HCT116 (cell line): Measurements from ENCODE around the gene TMEM54. TPM values are rescaled to one million over a fixed set of nuclear protein-coding genes. Genes with fewer than 3 reads are reported as not detected.

Experiments
- ATAC-seq: fragments of 200-7000 bp; cut with Tn5 transposase; 2 replicates; pipeline ENCODE4 v1.9.1; 2020; ENCODE audit warnings: mild to moderate bottlenecking, moderate library complexity
- BruUV-seq: library from RNA; stranded (reverse); fragments of 400-500 nt; replicated peaks from 2 replicates; lab custom pipeline; 2021; lab: Mats Ljungman, UMichigan
- CTCF ChIA-PET: fragments of 300-600 bp; sonication (Branson Sonifier 250); formaldehyde crosslinking; loops from one replicate; lab custom pipeline; 2021; ENCODE audit warnings: antibody characterized with exemption; lab: Charles Lee
- POLR2A ChIA-PET: fragments of 300-600, 350-600 bp; sonication (Branson Sonifier 250); formaldehyde crosslinking; loops from one replicate; lab custom pipeline; 2021; ENCODE audit warnings: antibody characterized with exemption; lab: Charles Lee
- RAD21 ChIA-PET, 2 experiments: fragments of 300-600 bp; sonication (Branson Sonifier 250); formaldehyde crosslinking; loops; one replicate each; lab custom pipeline; 2023; ENCODE audit warnings: low total read pairs in 2 of 2; ENCODE audit not compliant: uncharacterized antibody in 2 of 2, unreplicated experiment in 2 of 2, low non-redundant PET in 1 of 2; lab: Charles Lee
- DNase-seq: peaks from one replicate; pipeline ENCODE4 v3.0.0-alpha.2; 2010; ENCODE audit warnings: low read depth, low spot score
- H2AFZ ChIP-seq: fragments of 200-600 bp; shearing (Covaris generic), sonication (generic); 2 replicates; pipeline ENCODE4 v1.6.1; 2017; ENCODE audit warnings: low read depth, mixed run types, mixed read lengths, antibody characterized with exemption, low read length; ENCODE audit not compliant: poor library complexity, severe bottlenecking
- H3K27ac ChIP-seq: 2 replicates; pipeline ENCODE4 v1.5.1; 2012; ENCODE audit warnings: low read depth, low read length
- H3K27me3 ChIP-seq: fragments of 200-600 bp; sonication (generic); 2 replicates; pipeline ENCODE4 v1.6.1; 2016; ENCODE audit warnings: mixed run types, low read length, mixed read lengths; ENCODE audit not compliant: insufficient read depth
- H3K36me3 ChIP-seq, 2 experiments: fragments of 200-500 bp in 1 of 2; fragments of 200-600 bp in 1 of 2; sonication (Bioruptor generic) in 1 of 2; sonication (generic) in 1 of 2; 2 replicates each; pipeline versions ENCODE4 v1.5.1 to v1.6.1; 2014 to 2016; ENCODE audit warnings: low read length in 2 of 2, inconsistent platforms in 1 of 2, mixed read lengths in 1 of 2, mixed run types in 1 of 2; ENCODE audit not compliant: insufficient read depth in 2 of 2, control insufficient read depth in 1 of 2
- H3K4me1 ChIP-seq, 2 experiments: fragments of 200-600 bp in 1 of 2; sonication (generic) in 1 of 2; 2 replicates each; pipeline versions ENCODE4 v1.5.1 to v1.6.1; 2012 to 2017; ENCODE audit warnings: low read length in 2 of 2, inconsistent platforms in 1 of 2, mild to moderate bottlenecking in 1 of 2, mixed read lengths in 1 of 2, mixed run types in 1 of 2, moderate library complexity in 1 of 2; ENCODE audit not compliant: insufficient read depth in 2 of 2, control insufficient read depth in 1 of 2
- H3K4me2 ChIP-seq: fragments of 200-600 bp; sonication (generic); 2 replicates; pipeline ENCODE4 v1.6.1; 2017; ENCODE audit warnings: mixed run types, low read length, mixed read lengths
- H3K4me3 ChIP-seq, 2 experiments: fragments of 200-600 bp in 1 of 2; sonication (generic) in 1 of 2; replicated peaks in 1 of 2; 2 replicates each; pipeline ENCODE4 v1.5.1; 2011 to 2016; ENCODE audit warnings: low read length in 2 of 2, control low read depth in 1 of 2, low read depth in 1 of 2, mild to moderate bottlenecking in 1 of 2, mixed read lengths in 1 of 2, mixed run types in 1 of 2
- H3K79me2 ChIP-seq: fragments of 200-600 bp; sonication (generic); 2 replicates; pipeline ENCODE4 v1.6.1; 2017; ENCODE audit warnings: mild to moderate bottlenecking, mixed run types, low read length, moderate library complexity, mixed read lengths; ENCODE audit not compliant: insufficient read depth
- H3K9ac ChIP-seq: fragments of 200-600 bp; sonication (generic); 2 replicates; pipeline ENCODE4 v1.6.1; 2016; ENCODE audit warnings: low read length, mixed read lengths
- H3K9me2 ChIP-seq: fragments of 200-600 bp; sonication (generic), shearing (Covaris generic); 2 replicates; pipeline ENCODE4 v1.6.1; 2017; ENCODE audit warnings: mixed run types, mild to moderate bottlenecking, moderate library complexity; ENCODE audit not compliant: insufficient read depth
- H3K9me3 ChIP-seq, 2 experiments: fragments of 200-500 bp in 1 of 2; fragments of 200-600 bp in 1 of 2; sonication (Bioruptor generic) in 1 of 2; sonication (generic) in 1 of 2; 2 replicates each; pipeline ENCODE4 v1.6.1; 2014 to 2017; ENCODE audit warnings: low read length in 2 of 2, mixed read lengths in 2 of 2, inconsistent platforms in 1 of 2, low read depth in 1 of 2, mild to moderate bottlenecking in 1 of 2, mixed run types in 1 of 2, moderate library complexity in 1 of 2; ENCODE audit not compliant: control insufficient read depth in 1 of 2, insufficient read depth in 1 of 2
- H4K20me1 ChIP-seq: fragments of 200-600 bp; sonication (generic), shearing (Covaris generic); 2 replicates; pipeline ENCODE4 v1.6.1; 2017; ENCODE audit warnings: mixed run types, mild to moderate bottlenecking, moderate library complexity; ENCODE audit not compliant: insufficient read depth
- EGR1 ChIP-seq: IDR thresholded peaks from 2 replicates; pipeline ENCODE4 v1.6.1; 2012; ENCODE audit warnings: low read depth
- EZH2 ChIP-seq: fragments of 200-600 bp; sonication (generic); IDR thresholded peaks from 2 replicates; pipeline ENCODE4 v1.6.1; 2017; ENCODE audit warnings: antibody characterized with exemption, mixed run types
- EZH2phosphoT487 ChIP-seq: fragments of 200-600 bp; IDR thresholded peaks from 2 replicates; pipeline ENCODE4 v1.6.1; 2018; ENCODE audit warnings: antibody characterized with exemption, borderline replicate concordance
- POLR2A ChIP-seq: IDR thresholded peaks from 2 replicates; pipeline ENCODE4 v1.7.0; 2011; ENCODE audit warnings: borderline replicate concordance; ENCODE audit not compliant: insufficient read depth, insufficient read length; ENCODE audit errors: extremely low read depth
- POLR2AphosphoS5 ChIP-seq: IDR thresholded peaks from 2 replicates; pipeline ENCODE4 v1.6.1; 2011; ENCODE audit warnings: mild to moderate bottlenecking, low read depth, low read length, moderate library complexity
- RAD21 ChIP-seq: IDR thresholded peaks from 2 replicates; pipeline ENCODE4 v1.6.1; 2012; ENCODE audit warnings: low read depth, mild to moderate bottlenecking
- SRF ChIP-seq: IDR thresholded peaks from 2 replicates; pipeline ENCODE4 v1.6.1; 2012; ENCODE audit warnings: low read depth
- ZNF274 ChIP-seq: fragments of 200-500 bp; sonication (Bioruptor generic); IDR thresholded peaks from 2 replicates; pipeline ENCODE4 v1.6.1; 2014; ENCODE audit warnings: mild to moderate bottlenecking, low read depth, low read length, inconsistent platforms
- intact Hi-C: fragments of 100-400 bp; cut with micrococcal nuclease; formaldehyde crosslinking; loops from 2 replicates; pipeline ENCODE4 v1.10.0; 2022
- total RNA-seq: library from RNA; stranded (reverse); gene quantifications from one replicate; pipeline ENCODE4 v1.2.1, GENCODE V29; 2021; ENCODE audit not compliant: unreplicated experiment
- TF ChIP-seq, protein P1 (sequence below): IDR thresholded peaks from 2 replicates; pipeline ENCODE4 v1.6.1; 2012; ENCODE audit warnings: low read depth
- TF ChIP-seq, protein P2 (sequence below), 3 experiments: fragments of 200-600 bp in 1 of 3; sonication (generic) in 1 of 3; IDR thresholded peaks in 2 of 3; conservative IDR thresholded peaks in 1 of 3; 2 replicates each; pipeline ENCODE4 v1.5.1; 2012 to 2017; ENCODE audit warnings: low read depth in 2 of 3, low read length in 2 of 3, antibody characterized with exemption in 1 of 3, borderline replicate concordance in 1 of 3, control low read depth in 1 of 3, mild to moderate bottlenecking in 1 of 3, mixed read lengths in 1 of 3, mixed run types in 1 of 3, moderate library complexity in 1 of 3; ENCODE audit not compliant: insufficient read depth in 1 of 3
- TF ChIP-seq, protein P3 (sequence below): IDR thresholded peaks from 2 replicates; pipeline ENCODE4 v1.6.1; 2012

The TMEM54 gene
- total RNA-seq, 1 experiment from 2014 or later: 121 TPM

DNA sequence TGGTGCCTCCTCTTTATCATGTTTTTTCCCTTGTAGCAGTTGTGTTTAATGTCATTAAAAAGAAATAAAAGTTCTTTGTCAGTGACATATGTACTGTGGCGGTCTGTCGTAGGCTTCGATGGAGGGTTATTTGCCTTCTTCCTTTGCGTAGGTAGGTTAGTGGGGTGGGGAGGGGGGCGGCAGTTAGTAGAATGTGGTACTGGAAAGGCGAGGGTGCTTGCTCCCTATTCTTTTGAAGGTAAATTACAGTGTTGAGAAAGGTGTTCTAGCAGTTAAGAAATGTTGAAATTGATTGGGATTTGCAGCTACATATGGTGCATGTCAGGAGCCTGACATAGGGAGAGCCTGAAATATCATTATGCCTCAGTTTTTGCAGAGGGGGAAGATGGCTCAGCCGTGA is 42.4 kb downstream of the TMEM54 start:
- intact Hi-C loops: no loop called here
- CTCF ChIA-PET: no interaction called here

More for the DNA sequence above, 42.4 kb downstream of the TMEM54 start:
- Histone ChIP-seq H3K4me2 (no peak overlapping the region), H3K27me3 (no peaks in the 10 kb centered on the region), H3K9me3 (no peaks in the 10 kb centered on the region), H4K20me1 (no peaks in the 10 kb centered on the region; the same call in 1 of the 2 replicates), H3K4me3 (no peak overlapping the region), H3K27ac (no peak overlapping the region), H3K79me2 (no peaks in the 10 kb centered on the region), H3K9me2 (no peaks in the 10 kb centered on the region), H3K9ac (no peak overlapping the region), H3K36me3 (peaks cover 14 to 24% of the 10 kb centered on the region in 2 experiments; a peak in 2 of 4 replicates), H2AFZ (no peak overlapping the region), H3K4me1 (no peaks in the 10 kb centered on the region)
- no TSS peak for BruUV-seq
- RAD21 ChIA-PET: no interaction called here
- ATAC-seq (no peak), DNase-seq (no peak)
- POLR2A ChIA-PET: no interaction called here
- TF ChIP-seq POLR2AphosphoS5 (no peak), RAD21 (no peak), ZNF274 (no peak), EZH2 (no peak), EGR1 (no peak), POLR2A (no peak), EZH2phosphoT487 (no peak), SRF (no peak)
- TF ChIP-seq, protein P1, sequence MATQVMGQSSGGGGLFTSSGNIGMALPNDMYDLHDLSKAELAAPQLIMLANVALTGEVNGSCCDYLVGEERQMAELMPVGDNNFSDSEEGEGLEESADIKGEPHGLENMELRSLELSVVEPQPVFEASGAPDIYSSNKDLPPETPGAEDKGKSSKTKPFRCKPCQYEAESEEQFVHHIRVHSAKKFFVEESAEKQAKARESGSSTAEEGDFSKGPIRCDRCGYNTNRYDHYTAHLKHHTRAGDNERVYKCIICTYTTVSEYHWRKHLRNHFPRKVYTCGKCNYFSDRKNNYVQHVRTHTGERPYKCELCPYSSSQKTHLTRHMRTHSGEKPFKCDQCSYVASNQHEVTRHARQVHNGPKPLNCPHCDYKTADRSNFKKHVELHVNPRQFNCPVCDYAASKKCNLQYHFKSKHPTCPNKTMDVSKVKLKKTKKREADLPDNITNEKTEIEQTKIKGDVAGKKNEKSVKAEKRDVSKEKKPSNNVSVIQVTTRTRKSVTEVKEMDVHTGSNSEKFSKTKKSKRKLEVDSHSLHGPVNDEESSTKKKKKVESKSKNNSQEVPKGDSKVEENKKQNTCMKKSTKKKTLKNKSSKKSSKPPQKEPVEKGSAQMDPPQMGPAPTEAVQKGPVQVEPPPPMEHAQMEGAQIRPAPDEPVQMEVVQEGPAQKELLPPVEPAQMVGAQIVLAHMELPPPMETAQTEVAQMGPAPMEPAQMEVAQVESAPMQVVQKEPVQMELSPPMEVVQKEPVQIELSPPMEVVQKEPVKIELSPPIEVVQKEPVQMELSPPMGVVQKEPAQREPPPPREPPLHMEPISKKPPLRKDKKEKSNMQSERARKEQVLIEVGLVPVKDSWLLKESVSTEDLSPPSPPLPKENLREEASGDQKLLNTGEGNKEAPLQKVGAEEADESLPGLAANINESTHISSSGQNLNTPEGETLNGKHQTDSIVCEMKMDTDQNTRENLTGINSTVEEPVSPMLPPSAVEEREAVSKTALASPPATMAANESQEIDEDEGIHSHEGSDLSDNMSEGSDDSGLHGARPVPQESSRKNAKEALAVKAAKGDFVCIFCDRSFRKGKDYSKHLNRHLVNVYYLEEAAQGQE: no peak
- TF ChIP-seq, protein P2, sequence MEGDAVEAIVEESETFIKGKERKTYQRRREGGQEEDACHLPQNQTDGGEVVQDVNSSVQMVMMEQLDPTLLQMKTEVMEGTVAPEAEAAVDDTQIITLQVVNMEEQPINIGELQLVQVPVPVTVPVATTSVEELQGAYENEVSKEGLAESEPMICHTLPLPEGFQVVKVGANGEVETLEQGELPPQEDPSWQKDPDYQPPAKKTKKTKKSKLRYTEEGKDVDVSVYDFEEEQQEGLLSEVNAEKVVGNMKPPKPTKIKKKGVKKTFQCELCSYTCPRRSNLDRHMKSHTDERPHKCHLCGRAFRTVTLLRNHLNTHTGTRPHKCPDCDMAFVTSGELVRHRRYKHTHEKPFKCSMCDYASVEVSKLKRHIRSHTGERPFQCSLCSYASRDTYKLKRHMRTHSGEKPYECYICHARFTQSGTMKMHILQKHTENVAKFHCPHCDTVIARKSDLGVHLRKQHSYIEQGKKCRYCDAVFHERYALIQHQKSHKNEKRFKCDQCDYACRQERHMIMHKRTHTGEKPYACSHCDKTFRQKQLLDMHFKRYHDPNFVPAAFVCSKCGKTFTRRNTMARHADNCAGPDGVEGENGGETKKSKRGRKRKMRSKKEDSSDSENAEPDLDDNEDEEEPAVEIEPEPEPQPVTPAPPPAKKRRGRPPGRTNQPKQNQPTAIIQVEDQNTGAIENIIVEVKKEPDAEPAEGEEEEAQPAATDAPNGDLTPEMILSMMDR (IDR thresholded peaks at IDR 0.05 in 2 of 3, conservative IDR thresholded peaks at IDR 0.05 in 1 of 3; ENCODE audit: borderline replicate concordance in 1 of 3, insufficient read depth in 1 of 3, low read depth in 2 of 3, low read length in 2 of 3): no peak
- TF ChIP-seq, protein P3, sequence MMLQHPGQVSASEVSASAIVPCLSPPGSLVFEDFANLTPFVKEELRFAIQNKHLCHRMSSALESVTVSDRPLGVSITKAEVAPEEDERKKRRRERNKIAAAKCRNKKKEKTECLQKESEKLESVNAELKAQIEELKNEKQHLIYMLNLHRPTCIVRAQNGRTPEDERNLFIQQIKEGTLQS: no peak
